ENCODE results near the gene CD226. TPM values are rescaled to one million over a fixed set of nuclear protein-coding genes. Genes with fewer than 3 reads are reported as not detected.

The CD226 gene
- total and polyA plus RNA-seq, 10 of the 15 experiments (the other 5 are each of a cell fraction or from before 2014, with no cell fraction given) = 12.9 to 68.8 (median 47.3) TPM

DNA sequence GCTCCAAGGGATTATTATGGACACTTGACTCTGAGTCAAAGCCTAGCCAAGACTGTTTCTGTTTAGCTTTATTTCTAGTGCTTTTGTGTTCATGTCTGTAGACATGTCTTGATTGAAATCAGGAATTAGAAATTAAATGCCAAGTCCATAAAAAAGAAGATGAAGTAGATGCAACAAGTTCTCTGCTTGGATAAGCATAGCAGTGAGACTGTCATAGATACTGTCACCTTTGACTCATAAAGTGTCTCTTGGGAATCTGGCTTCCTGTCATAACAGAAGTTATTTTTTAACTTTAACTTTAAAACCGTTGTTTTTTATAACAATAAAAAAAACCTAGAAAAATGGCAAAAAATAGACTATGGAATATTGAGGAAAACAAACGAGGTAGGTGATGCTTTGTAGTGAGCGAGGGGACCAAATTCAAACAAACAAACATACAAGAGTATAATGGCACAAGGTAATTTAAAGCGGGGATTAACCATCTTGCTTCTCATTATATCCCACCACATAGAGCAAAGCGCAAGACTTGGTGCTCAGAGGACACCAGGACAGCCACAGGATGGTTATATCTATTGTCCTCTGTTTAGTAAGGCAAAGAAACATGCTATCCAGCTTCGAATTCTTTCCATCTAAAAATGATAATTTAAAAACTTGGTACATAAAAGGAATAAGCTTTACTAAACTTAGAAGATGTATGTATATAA lies 64.6 kb downstream of the CD226 start:
- FAIRE-seq = no peak
- POLR2A ChIA-PET = interaction anchor here (0.8 to 1.5 kb wide), 4 partner anchors 15 to 154 kb away, joined by 3 to 6 read pairs (median 4); no protein-coding TSS in a partner anchor
- 55% methylated on average over 6 of the region's 6 CpGs for WGBS (ENCODE audit: insufficient coverage, insufficient replicate concordance, low lambda C conversion rate, missing lambda C conversion rate)
- TF ChIP-seq ZNF24 (IDR thresholded peaks at IDR 0.05) = 0 out of 2 replicates have a peak, but pooled peaks have one; percentile 43
- peak; percentile 49; the same call in 1 of the 2 replicates for TF ChIP-seq NFIC (IDR thresholded peaks at IDR 0.05; ENCODE audit: low read depth, low read length)
- peak; percentile 92 for TF ChIP-seq NR2F1 (conservative IDR thresholded peaks at IDR 0.05)
- TF ChIP-seq ELK1 (IDR thresholded peaks at IDR 0.05; ENCODE audit: low read depth, low read length) = no peak
- peak; percentile 40; the same call in 1 of the 2 replicates for TF ChIP-seq MTA2 (IDR thresholded peaks at IDR 0.05; ENCODE audit: low read depth)
- TF ChIP-seq ZNF687 (IDR thresholded peaks at IDR 0.05) = peak; percentile 62; the same call in 1 of the 2 replicates
- 0 out of 2 replicates have a peak, but pooled peaks have one; percentile 45 for TF ChIP-seq IKZF1 (conservative IDR thresholded peaks at IDR 0.05)
- peak; percentile 90 for TF ChIP-seq MEF2B (IDR thresholded peaks at IDR 0.05; ENCODE audit: partially characterized antibody, poor library complexity, severe bottlenecking)
- peak; percentile 86 for TF ChIP-seq JUNB (IDR thresholded peaks at IDR 0.05)
- TF ChIP-seq RELA (IDR thresholded peaks at IDR 0.05; ENCODE audit: borderline replicate concordance, partially characterized antibody) = no peak
- TF ChIP-seq SP1 (IDR thresholded peaks at IDR 0.05; ENCODE audit: low read depth, low read length) = no peak
- TF ChIP-seq, protein P1, sequence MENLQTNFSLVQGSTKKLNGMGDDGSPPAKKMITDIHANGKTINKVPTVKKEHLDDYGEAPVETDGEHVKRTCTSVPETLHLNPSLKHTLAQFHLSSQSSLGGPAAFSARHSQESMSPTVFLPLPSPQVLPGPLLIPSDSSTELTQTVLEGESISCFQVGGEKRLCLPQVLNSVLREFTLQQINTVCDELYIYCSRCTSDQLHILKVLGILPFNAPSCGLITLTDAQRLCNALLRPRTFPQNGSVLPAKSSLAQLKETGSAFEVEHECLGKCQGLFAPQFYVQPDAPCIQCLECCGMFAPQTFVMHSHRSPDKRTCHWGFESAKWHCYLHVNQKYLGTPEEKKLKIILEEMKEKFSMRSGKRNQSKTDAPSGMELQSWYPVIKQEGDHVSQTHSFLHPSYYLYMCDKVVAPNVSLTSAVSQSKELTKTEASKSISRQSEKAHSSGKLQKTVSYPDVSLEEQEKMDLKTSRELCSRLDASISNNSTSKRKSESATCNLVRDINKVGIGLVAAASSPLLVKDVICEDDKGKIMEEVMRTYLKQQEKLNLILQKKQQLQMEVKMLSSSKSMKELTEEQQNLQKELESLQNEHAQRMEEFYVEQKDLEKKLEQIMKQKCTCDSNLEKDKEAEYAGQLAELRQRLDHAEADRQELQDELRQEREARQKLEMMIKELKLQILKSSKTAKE (IDR thresholded peaks at IDR 0.05; ENCODE audit: low read depth, poor library complexity, severe bottlenecking) = peak; percentile 23
- peak; percentile 58 to 61; a peak in 3 of 4 replicates for TF ChIP-seq IKZF2 (IDR thresholded peaks at IDR 0.05)
- peak; percentile 45; the same call in 1 of the 2 replicates for TF ChIP-seq DPF2 (IDR thresholded peaks at IDR 0.05)

More for the DNA sequence above, 64.6 kb downstream of the CD226 start:
- RAD21 ChIA-PET (ENCODE audit: unreplicated experiment) = interaction anchor here (1.0 to 3.5 kb wide), 5 partner anchors 10 to 146 kb away, joined by 3 to 12 read pairs (median 4); no protein-coding TSS in a partner anchor
- peak; percentile 34 for ATAC-seq
- Histone ChIP-seq H3K36me3 (ENCODE audit: control insufficient read depth in 2 of 2, insufficient read depth in 2 of 2, low read length in 1 of 2) (peaks cover 3 to 11% of the 10 kb centered on the region in 2 experiments), H3K9ac (ENCODE audit: control insufficient read depth, insufficient read depth, low read length) (no peak overlapping the region), H3K9me3 (replicated peaks; ENCODE audit: control insufficient read depth, insufficient read depth, low read length) (no peaks in the 10 kb centered on the region), H3K27me3 (replicated peaks in 1 of 2; ENCODE audit: control insufficient read depth in 2 of 2, insufficient read depth in 2 of 2, low read length in 1 of 2) (no peaks in the 10 kb centered on the region), H3K4me1 (ENCODE audit: control insufficient read depth, insufficient read depth, low read length) (no peaks in the 10 kb centered on the region; the same call in 1 of the 2 replicates), H3K27ac (ENCODE audit: control insufficient read depth, insufficient read depth) (no peak overlapping the region), H4K20me1 (ENCODE audit: control insufficient read depth, insufficient read depth) (no peaks in the 10 kb centered on the region), H3K79me2 (ENCODE audit: control insufficient read depth, insufficient read depth, low read length) (peaks cover 9% of the 10 kb centered on the region), H3K4me3 (no peak overlapping the region), H2AFZ (ENCODE audit: control insufficient read depth, low read depth, low read length) (no peak overlapping the region), H3K4me2 (ENCODE audit: control insufficient read depth, insufficient read depth) (no peak overlapping the region)
- CTCF ChIA-PET = interaction anchor here (0.9 to 2.1 kb wide), 4 partner anchors 10 to 55 kb away, joined by 4 to 8 read pairs (median 6); no protein-coding TSS in a partner anchor
- no TSS peak for BruUV-seq (replicated peaks)
- intact Hi-C loops (cut with micrococcal nuclease; ENCODE audit: unreplicated experiment) (no loop called here), in situ Hi-C loops (cut with MboI) (no loop called here)
- SMC1A ChIA-PET (ENCODE audit: uncharacterized antibody, unreplicated experiment) = interaction anchor here (0.6 to 5.8 kb wide), 18 partner anchors 8 to 238 kb away, joined by 3 to 46 read pairs (median 3); no protein-coding TSS in a partner anchor
- no peak for DNase-seq (ENCODE audit: low read depth, low spot score)
